Fibroblast of the aortic adventitia (primary cell): ENCODE data around the gene ARHGAP9. TPM values are rescaled to one million over a fixed set of nuclear protein-coding genes. Genes with fewer than 3 reads are reported as not detected.

Source experiments
- DNase-seq: peaks from one replicate; pipeline ENCODE4 v3.0.0-alpha.2; 2010; ENCODE audit warnings: low read depth
- H3K4me3 ChIP-seq: 2 replicates; pipeline ENCODE4 v1.5.1; 2011; ENCODE audit warnings: low read depth, mild to moderate bottlenecking, control low read depth, low read length, moderate library complexity
- total RNA-seq: library from RNA; depleted of rRNA; stranded (reverse); fragments of >200 nt; gene quantifications from 2 replicates; pipeline ENCODE4 v1.2.3, GENCODE V29; 2012; ENCODE audit warnings: low replicate concordance
- TF ChIP-seq, protein P1 (sequence below): IDR thresholded peaks from 2 replicates; pipeline ENCODE4 v1.5.1; 2011; ENCODE audit warnings: mild to moderate bottlenecking, low read length, control low read depth, inconsistent platforms; ENCODE audit not compliant: insufficient read depth

Gene ARHGAP9
- total RNA-seq, 1 donor = 0.18 TPM

DNA sequence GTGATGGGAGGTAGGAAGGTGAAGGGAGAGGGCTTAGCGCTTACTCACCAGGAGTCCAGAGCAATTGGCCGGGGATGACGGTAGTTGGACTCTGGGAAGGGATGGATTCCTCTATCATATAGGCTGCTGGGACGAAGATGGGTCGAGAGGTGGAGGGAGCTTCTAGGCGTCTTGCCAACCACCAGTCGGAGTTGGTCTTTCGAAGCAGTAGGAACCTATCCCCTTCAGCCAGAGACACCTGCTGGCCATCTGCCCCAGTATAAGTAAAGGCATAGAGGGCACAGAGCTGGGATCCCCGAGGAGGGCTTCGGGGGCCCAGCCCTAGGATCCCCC is 657 bp downstream of the ARHGAP9 start:
- H3K4me3 ChIP-seq = no peak overlapping the region
- TF ChIP-seq, protein P1, sequence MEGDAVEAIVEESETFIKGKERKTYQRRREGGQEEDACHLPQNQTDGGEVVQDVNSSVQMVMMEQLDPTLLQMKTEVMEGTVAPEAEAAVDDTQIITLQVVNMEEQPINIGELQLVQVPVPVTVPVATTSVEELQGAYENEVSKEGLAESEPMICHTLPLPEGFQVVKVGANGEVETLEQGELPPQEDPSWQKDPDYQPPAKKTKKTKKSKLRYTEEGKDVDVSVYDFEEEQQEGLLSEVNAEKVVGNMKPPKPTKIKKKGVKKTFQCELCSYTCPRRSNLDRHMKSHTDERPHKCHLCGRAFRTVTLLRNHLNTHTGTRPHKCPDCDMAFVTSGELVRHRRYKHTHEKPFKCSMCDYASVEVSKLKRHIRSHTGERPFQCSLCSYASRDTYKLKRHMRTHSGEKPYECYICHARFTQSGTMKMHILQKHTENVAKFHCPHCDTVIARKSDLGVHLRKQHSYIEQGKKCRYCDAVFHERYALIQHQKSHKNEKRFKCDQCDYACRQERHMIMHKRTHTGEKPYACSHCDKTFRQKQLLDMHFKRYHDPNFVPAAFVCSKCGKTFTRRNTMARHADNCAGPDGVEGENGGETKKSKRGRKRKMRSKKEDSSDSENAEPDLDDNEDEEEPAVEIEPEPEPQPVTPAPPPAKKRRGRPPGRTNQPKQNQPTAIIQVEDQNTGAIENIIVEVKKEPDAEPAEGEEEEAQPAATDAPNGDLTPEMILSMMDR = no peak
- DNase-seq = no peak

DNA sequence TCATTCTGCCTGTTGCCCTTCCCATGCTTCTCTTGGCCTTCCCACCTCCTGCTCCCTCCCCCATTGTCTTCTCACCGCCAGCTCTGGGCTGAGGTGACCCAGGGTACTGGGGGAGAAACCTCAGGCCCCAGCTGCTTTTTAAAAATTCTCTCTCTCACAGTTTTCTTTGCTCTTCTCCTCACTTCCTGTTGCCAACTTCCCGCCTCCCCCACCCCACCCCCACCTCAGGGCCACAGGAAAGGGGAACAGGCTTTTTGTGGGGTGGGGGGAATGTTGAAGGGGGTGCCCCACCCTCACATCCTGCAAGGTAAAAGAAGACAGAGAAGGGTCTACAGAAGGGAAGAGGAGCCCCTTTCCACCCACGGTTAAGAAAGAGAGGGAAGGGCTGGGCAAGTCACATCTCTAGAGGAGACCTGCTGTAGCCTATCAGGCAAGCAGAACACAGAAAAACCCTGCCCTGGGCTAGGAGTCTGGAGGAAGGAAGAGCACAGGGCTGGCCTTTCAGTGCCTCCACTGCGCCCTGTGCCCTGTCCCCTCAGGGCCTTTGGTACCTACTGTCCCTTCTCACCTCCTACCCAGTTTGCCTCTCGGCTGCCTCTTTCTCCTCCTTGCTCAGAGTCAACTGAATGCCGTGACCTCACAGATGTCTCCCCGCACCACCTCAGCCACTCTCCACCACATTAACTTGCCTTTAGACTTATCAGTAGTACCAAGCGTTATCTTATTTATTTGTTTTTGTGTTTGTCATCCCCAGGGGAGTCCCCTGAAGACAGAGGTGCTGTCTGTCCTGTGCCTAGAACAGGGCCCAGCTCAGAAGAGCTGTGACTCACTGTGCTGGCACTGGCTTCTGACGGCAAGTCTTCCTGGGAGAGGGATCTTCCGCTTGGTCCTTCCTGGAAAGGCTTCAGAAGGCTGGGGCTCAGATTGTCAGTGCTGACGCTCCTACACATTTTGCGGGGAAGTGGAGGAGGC is 1.7 kb downstream of the ARHGAP9 start:
- H3K4me3 ChIP-seq = no peak overlapping the region
- no peak for DNase-seq
- TF ChIP-seq, protein P1 = no peak

DNA sequence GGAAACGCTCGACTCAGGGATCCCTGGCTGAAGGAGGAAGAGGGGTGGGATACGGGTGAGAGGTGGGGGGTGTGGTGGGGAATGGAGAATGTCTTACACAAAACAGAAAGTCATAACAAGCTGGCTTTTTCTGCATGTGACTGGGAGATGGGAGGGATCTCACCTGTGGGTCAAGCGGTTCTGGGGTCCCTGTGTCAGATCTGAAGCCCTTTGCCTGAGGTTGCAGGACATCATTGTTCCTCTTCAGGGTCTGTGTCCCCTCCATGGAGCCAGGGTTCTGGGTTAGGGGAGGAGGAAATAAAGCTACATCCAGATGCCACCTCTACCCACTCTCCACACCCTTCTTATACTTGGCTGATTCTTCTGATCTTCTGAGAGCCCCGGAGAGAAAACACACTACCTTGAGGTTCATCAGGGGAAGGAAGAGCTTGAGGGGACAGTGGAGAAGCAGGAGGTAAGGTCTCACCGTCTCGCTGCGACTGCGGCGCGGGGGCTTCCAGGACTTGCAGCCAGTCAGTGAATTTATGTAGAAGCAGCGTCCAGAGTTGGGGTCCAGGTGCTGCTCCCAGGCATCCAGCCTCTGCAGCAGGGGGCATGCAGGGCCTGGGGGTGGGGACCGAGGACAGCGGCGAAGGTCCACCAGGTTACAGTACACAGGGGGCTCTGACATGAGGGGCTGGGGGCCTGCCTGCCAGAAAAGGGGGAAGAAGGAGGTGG is 2.5 kb downstream of the ARHGAP9 start:
- no peak overlapping the region for H3K4me3 ChIP-seq
- TF ChIP-seq, protein P1 = no peak
- no peak for DNase-seq

DNA sequence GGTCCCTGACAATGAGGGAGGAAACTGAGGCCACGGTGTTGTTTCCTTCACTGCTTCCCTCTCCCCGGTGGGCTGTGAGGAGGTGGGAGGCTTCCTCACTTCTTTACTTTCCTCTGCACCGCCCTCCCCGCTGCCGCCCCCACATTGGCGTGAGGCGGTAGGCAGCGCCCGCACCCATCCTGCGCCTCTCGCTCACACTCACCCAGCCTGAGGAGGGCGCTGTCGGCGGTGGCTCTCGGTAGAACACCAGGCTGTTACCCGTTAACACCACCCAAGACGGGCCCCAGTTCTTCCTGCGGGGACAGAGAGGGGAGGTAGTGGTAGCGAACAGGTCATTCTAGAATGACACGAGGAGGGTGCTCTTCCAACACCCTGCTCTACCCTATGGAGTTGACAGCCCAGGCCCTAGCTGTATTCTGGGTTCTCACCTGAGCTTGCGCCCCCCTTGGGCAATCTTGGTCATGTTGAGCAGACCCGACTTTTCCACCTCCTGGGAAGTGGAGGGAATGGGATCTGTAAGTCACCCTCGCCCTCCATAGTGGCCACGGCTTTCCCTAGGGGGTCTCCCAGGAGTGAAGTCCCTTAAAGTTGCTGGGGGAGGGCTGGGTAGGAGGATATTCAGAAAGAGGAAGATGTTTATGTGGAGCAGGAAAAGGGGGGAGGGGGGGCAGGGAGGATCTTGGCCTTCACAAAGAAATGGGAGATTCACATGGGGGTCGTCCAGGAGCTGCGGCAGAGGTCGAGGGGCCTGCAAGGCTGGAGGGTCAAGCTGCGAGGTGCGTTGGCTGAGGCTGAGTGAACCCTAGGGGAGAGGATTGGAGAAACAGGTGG is 3.3 kb downstream of the ARHGAP9 start:
- no peak overlapping the region for H3K4me3 ChIP-seq
- DNase-seq = no peak

GRCh38 chr12:57475271-57476161 is 4.2 kb downstream of the ARHGAP9 start:
- peak; percentile 37 for DNase-seq
- TF ChIP-seq, protein P1 = no peak
- no peak overlapping the region for H3K4me3 ChIP-seq

More for the DNA sequence above, 3.3 kb downstream of the ARHGAP9 start:
- TF ChIP-seq, protein P1 = no peak
